IMR-90 (cell line): ENCODE data around the gene RBBP8NL.

Experiments used
- BHLHE40 ChIP-seq: fragments of 150-350 bp; IDR thresholded peaks from 2 replicates; pipeline ENCODE4 v1.6.1; 2016; ENCODE audit warnings: mild to moderate bottlenecking, low read depth, low read length
- CTCF ChIP-seq: conservative IDR thresholded peaks from 2 replicates; pipeline ENCODE4 v1.5.1; 2012; ENCODE audit warnings: mild to moderate bottlenecking, low read depth, low read length, improper control_type of control experiment
- FOS ChIP-seq: fragments of 150-350 bp; IDR thresholded peaks from 2 replicates; pipeline ENCODE4 v1.6.1; 2016; ENCODE audit warnings: low read depth, low read length
- MAFK ChIP-seq: IDR thresholded peaks from 2 replicates; pipeline ENCODE4 v1.6.1; 2012; ENCODE audit warnings: low read depth, low read length, improper control_type of control experiment
- POLR2A ChIP-seq: IDR thresholded peaks from 2 replicates; pipeline ENCODE4 v1.6.1; 2012; ENCODE audit warnings: mild to moderate bottlenecking, low read depth, low read length
- RAD21 ChIP-seq: IDR thresholded peaks from 2 replicates; pipeline ENCODE4 v1.6.1; 2012; ENCODE audit warnings: low read length, improper control_type of control experiment
- RFX5 ChIP-seq: IDR thresholded peaks from 2 replicates; pipeline ENCODE4 v1.8.0; 2012; ENCODE audit warnings: low read depth, mild to moderate bottlenecking, low read length, moderate library complexity
- SMC3 ChIP-seq: fragments of 150-350 bp; IDR thresholded peaks from 2 replicates; pipeline ENCODE4 v1.6.1; 2016; ENCODE audit warnings: low read depth, mild to moderate bottlenecking, antibody characterized with exemption, low read length, moderate library complexity
- USF2 ChIP-seq: fragments of 150-350 bp; IDR thresholded peaks from 2 replicates; pipeline ENCODE4 v1.6.1; 2017; ENCODE audit warnings: mild to moderate bottlenecking, antibody characterized with exemption, low read length, low read depth

GRCh38 chr20:62404761-62405107, 22.6 kb downstream of the RBBP8NL start:
- no peak for TF ChIP-seq CTCF
- no peak for TF ChIP-seq RFX5
- TF ChIP-seq SMC3 = no peak
- TF ChIP-seq MAFK = no peak
- TF ChIP-seq FOS = no peak
- TF ChIP-seq BHLHE40 = no peak
- TF ChIP-seq POLR2A = no peak
- TF ChIP-seq RAD21 = no peak
- TF ChIP-seq USF2 = no peak
